ENCODE results near the gene GPANK1.
"Not testable (repeated sequence)": the region's sequence is repeated elsewhere in the genome, so short reads cannot be mapped to it uniquely, and the experiment has no call there.

GPANK1 gene

DNA sequence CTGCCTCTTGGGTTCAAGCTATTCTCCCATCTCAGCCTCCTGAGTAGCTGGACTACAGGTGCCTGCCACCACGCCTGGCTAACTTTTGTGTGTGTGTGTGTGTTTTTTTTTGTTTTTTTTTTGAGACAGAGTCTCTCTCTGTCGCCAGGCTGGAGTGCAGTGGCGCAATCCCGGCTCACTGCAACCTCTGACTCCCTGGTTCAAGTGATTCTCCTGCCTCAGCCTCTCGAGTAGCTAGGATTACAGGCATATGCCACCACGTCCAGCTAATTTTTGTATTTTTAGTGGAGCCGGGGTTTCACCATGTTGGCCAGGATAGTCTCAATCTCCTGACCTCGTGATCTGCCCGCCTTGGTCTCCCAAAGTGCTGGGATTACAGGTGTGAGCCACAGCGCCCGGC, 44.4 kb upstream of the GPANK1 start:
- H3K36me3 ChIP-seq (ENCODE audit: control insufficient read depth in 2 of 2, insufficient read depth in 1 of 2, low read length in 2 of 2); H3K4me1 ChIP-seq (ENCODE audit: control insufficient read depth, insufficient read depth, low read length); H3K9me3 ChIP-seq (ENCODE audit: control insufficient read depth, insufficient read depth, low read depth, low read length); H3K4me3 ChIP-seq (ENCODE audit: low read depth, low read length); H3K27ac ChIP-seq (ENCODE audit: extremely low read depth, low read depth, low read length): not testable (repeated sequence)
- TF ChIP-seq, protein P1, sequence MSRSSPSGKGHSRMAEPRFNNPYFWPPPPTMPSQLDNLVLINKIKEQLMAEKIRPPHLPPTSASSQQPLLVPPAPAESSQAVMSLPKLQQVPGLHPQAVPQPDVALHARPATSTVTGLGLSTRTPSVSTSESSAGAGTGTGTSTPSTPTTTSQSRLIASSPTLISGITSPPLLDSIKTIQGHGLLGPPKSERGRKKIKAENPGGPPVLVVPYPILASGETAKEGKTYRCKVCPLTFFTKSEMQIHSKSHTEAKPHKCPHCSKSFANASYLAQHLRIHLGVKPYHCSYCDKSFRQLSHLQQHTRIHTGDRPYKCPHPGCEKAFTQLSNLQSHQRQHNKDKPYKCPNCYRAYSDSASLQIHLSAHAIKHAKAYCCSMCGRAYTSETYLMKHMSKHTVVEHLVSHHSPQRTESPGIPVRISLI (tag by site-specific recombination; IDR thresholded peaks at IDR 0.05) = 0 out of 2 replicates have a peak, but pooled peaks have one; percentile 34
- CTCF ChIA-PET = interaction anchor here (0.6 kb wide), 1 partner anchor 53 kb away, joined by 3 read pairs; no protein-coding TSS in a partner anchor
- POLR2A ChIA-PET = interaction anchor here (0.6 to 1.0 kb wide), 2 partner anchors 27 to 309 kb away, joined by 4 read pairs; partner anchors contain the start of gene CLIC1

GRCh38 chr6:31708224-31708623, 43.4 kb upstream of the GPANK1 start:
- Histone ChIP-seq H3K4me3 (ENCODE audit: low read depth, low read length) (no peak overlapping the region), H3K4me1 (ENCODE audit: control insufficient read depth, insufficient read depth, low read length) (no peaks in the 10 kb centered on the region), H3K36me3 (ENCODE audit: control insufficient read depth in 2 of 2, insufficient read depth in 1 of 2, low read length in 2 of 2) (no peaks in the 10 kb centered on the region), H3K27ac (ENCODE audit: extremely low read depth, low read depth, low read length) (no peak overlapping the region), H3K9me3 (ENCODE audit: control insufficient read depth, insufficient read depth, low read depth, low read length) (no peaks in the 10 kb centered on the region)
- POLR2A ChIA-PET = interaction anchor here (1.6 kb wide), 1 partner anchor 28 kb away, joined by 3 read pairs; the partner anchor contains the start of gene CLIC1
- peak; percentile 88 for TF ChIP-seq ZNF121 (tag by site-specific recombination; IDR thresholded peaks at IDR 0.05)
- TF ChIP-seq ZNF704 (tag by site-specific recombination; IDR thresholded peaks at IDR 0.05) = no peak
- CTCF ChIA-PET = interaction anchor here (0.6 kb wide), 2 partner anchors 14 to 52 kb away, joined by 3 read pairs; no protein-coding TSS in a partner anchor

DNA sequence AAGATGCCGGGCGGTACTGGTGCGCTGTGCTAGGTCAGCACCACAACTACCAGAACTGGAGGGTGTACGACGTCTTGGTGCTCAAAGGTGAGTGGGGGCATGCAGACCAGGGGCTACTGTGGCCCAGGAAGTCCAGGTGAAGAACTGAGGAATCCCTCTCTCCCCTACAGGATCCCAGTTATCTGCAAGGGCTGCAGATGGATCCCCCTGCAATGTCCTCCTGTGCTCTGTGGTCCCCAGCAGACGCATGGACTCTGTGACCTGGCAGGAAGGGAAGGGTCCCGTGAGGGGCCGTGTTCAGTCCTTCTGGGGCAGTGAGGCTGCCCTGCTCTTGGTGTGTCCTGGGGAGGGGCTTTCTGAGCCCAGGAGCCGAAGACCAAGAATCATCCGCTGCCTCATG, 42.9 kb upstream of the GPANK1 start:
- Histone ChIP-seq H3K27ac (ENCODE audit: extremely low read depth, low read depth, low read length) (no peak overlapping the region), H3K4me3 (ENCODE audit: low read depth, low read length) (no peak overlapping the region), H3K36me3 (ENCODE audit: control insufficient read depth in 2 of 2, insufficient read depth in 1 of 2, low read length in 2 of 2) (no peaks in the 10 kb centered on the region), H3K4me1 (ENCODE audit: control insufficient read depth, insufficient read depth, low read length) (no peaks in the 10 kb centered on the region), H3K9me3 (ENCODE audit: control insufficient read depth, insufficient read depth, low read depth, low read length) (no peaks in the 10 kb centered on the region)
- CTCF ChIA-PET = no interaction called here
- TF ChIP-seq ZNF561 (tag by site-specific recombination; IDR thresholded peaks at IDR 0.05; ENCODE audit: borderline replicate concordance) (no peak), ZNF530 (tag by site-specific recombination; IDR thresholded peaks at IDR 0.05; ENCODE audit: low read depth) (no peak), ZNF174 (tag by site-specific recombination; IDR thresholded peaks at IDR 0.05) (no peak), ZNF76 (tag by site-specific recombination; IDR thresholded peaks at IDR 0.05; ENCODE audit: borderline replicate concordance, low read depth) (no peak), SETDB1 (IDR thresholded peaks at IDR 0.05; ENCODE audit: insufficient read length, low read length) (no peak), ZXDB (tag by site-specific recombination; IDR thresholded peaks at IDR 0.05) (no peak), ELK4 (IDR thresholded peaks at IDR 0.05; ENCODE audit: borderline replicate concordance, low read depth, low read length) (no peak), ZNF558 (tag by site-specific recombination; IDR thresholded peaks at IDR 0.05) (no peak)
- POLR2A ChIA-PET = interaction anchor here (1.6 kb wide), 1 partner anchor 28 kb away, joined by 3 read pairs; the partner anchor contains the start of gene CLIC1

DNA sequence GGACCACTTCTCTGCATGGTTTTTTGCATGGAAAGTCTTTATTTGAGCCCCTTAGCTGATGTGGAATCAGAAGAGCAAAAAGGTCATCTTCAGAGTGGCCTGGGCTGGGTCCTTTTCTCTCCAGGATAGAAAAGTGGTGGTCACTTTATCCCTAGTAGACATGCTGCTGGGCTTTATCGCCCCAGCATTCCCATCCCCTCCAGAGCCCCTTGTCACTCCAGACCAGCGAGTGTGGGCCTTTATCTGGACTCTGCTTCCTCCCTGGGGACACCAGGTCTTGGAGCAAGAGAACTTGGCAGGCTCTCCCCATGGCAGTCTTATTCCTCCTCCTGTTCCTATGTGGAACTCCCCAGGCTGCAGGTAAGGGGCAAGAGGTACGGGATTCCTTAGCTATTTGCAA, 41.8 kb upstream of the GPANK1 start, which contains the start of gene LY6G6F:
Gene LY6G6F (plus strand): TSS at position 268 of the 400 bp plus-strand sequence. CDS start 41 bp downstream, at position 309.
- Histone ChIP-seq H3K4me3 (ENCODE audit: low read depth, low read length) (no peak within 1 kb of the TSS), H3K9me3 (ENCODE audit: control insufficient read depth, insufficient read depth, low read depth, low read length) (no peaks in the 10 kb centered on the region), H3K4me1 (ENCODE audit: control insufficient read depth, insufficient read depth, low read length) (no peaks in the 10 kb centered on the region), H3K36me3 (ENCODE audit: control insufficient read depth in 2 of 2, insufficient read depth in 1 of 2, low read length in 2 of 2) (no peaks in the 10 kb centered on the region), H3K27ac (ENCODE audit: extremely low read depth, low read depth, low read length) (no peak within 1 kb of the TSS)
- TF ChIP-seq GLIS1 (tag by site-specific recombination; IDR thresholded peaks at IDR 0.05) = no peak
- no peak for TF ChIP-seq KLF8 (tag by site-specific recombination; IDR thresholded peaks at IDR 0.05)
- TF ChIP-seq ZNF513 (tag by site-specific recombination; IDR thresholded peaks at IDR 0.05) = no peak
- no peak for TF ChIP-seq ZNF23 (tag by site-specific recombination; IDR thresholded peaks at IDR 0.05; ENCODE audit: borderline replicate concordance)
- TF ChIP-seq ZNF140 (tag by site-specific recombination; IDR thresholded peaks at IDR 0.05) = no peak
- TF ChIP-seq ZNF175 (tag by site-specific recombination; IDR thresholded peaks at IDR 0.05) = no peak
- TF ChIP-seq ZNF433 (tag by site-specific recombination; IDR thresholded peaks at IDR 0.05; ENCODE audit: low read depth) = no peak
- no peak for TF ChIP-seq TRIM28 (IDR thresholded peaks at IDR 0.05; ENCODE audit: borderline replicate concordance, low read length)
- TF ChIP-seq ZNF544 (tag by site-specific recombination; IDR thresholded peaks at IDR 0.05) = no peak
- TF ChIP-seq, protein P2, sequence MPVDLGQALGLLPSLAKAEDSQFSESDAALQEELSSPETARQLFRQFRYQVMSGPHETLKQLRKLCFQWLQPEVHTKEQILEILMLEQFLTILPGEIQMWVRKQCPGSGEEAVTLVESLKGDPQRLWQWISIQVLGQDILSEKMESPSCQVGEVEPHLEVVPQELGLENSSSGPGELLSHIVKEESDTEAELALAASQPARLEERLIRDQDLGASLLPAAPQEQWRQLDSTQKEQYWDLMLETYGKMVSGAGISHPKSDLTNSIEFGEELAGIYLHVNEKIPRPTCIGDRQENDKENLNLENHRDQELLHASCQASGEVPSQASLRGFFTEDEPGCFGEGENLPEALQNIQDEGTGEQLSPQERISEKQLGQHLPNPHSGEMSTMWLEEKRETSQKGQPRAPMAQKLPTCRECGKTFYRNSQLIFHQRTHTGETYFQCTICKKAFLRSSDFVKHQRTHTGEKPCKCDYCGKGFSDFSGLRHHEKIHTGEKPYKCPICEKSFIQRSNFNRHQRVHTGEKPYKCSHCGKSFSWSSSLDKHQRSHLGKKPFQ (tag by site-specific recombination; IDR thresholded peaks at IDR 0.05) = no peak
- no peak for TF ChIP-seq ZNF837 (tag by site-specific recombination; IDR thresholded peaks at IDR 0.05)
- POLR2A ChIA-PET = interaction anchor here (0.6 to 1.6 kb wide), 5 partner anchors 22 to 121 kb away, joined by 3 to 6 read pairs (median 5); partner anchors contain the start of genes CLIC1, DDAH2 and HSPA1B
- CTCF ChIA-PET = interaction anchor here (0.7 to 1.2 kb wide), 2 partner anchors 63 to 246 kb away, joined by 3 to 4 read pairs; no protein-coding TSS in a partner anchor

Data from HEK293 (cell line).